CD4-positive, alpha-beta T cell treated with Interleukin-21 for 1 hour (primary cell): ENCODE results near the gene SLAMF1.

Experiments used
- DNase-seq: peaks from one replicate; pipeline ENCODE4 v3.0.0-alpha.2; 2020

SLAMF1 gene

GRCh38 chr1:160638540-160638857, 8.3 kb downstream of the SLAMF1 start:
- no peak for DNase-seq

- DNase-seq, result peak; percentile 84
These were observed 8.9 kb downstream of the SLAMF1 start for GRCh38 chr1:160637821-160638539.

- no peak for DNase-seq
These were observed 9.8 kb downstream of the SLAMF1 start for GRCh38 chr1:160637065-160637464.

- DNase-seq, result no peak
These were observed 10.3 kb downstream of the SLAMF1 start for GRCh38 chr1:160636547-160636946.

GRCh38 chr1:160636076-160636475, 10.8 kb downstream of the SLAMF1 start:
- DNase-seq, result no peak

GRCh38 chr1:160634543-160635491, 12.0 kb downstream of the SLAMF1 start:
- no peak for DNase-seq

- DNase-seq, result no peak
These were observed 13.4 kb downstream of the SLAMF1 start for GRCh38 chr1:160633330-160633903.

GRCh38 chr1:160631983-160632625, 14.7 kb downstream of the SLAMF1 start:
- DNase-seq, result no peak

- DNase-seq, result no peak
These were observed 16.1 kb downstream of the SLAMF1 start for GRCh38 chr1:160630523-160631451.

- DNase-seq, result peak; percentile 84
These were observed 17.3 kb downstream of the SLAMF1 start for GRCh38 chr1:160629286-160630210.

GRCh38 chr1:160628799-160629263, 18.0 kb downstream of the SLAMF1 start:
- DNase-seq, result peak; percentile 59

- DNase-seq, result peak; percentile 46
These were observed 19.1 kb downstream of the SLAMF1 start for GRCh38 chr1:160627677-160628289.

GRCh38 chr1:160626509-160627342, 20.1 kb downstream of the SLAMF1 start:
- DNase-seq, result no peak

- DNase-seq, result no peak
These were observed 20.9 kb downstream of the SLAMF1 start for GRCh38 chr1:160625725-160626498.

- DNase-seq, result no peak
These were observed 21.5 kb downstream of the SLAMF1 start for GRCh38 chr1:160625321-160625720.

GRCh38 chr1:160624464-160624863, 22.4 kb downstream of the SLAMF1 start:
- DNase-seq, result no peak

GRCh38 chr1:160623862-160624261, 23.0 kb downstream of the SLAMF1 start:
- DNase-seq, result no peak

GRCh38 chr1:160623227-160623633, 23.6 kb downstream of the SLAMF1 start:
- peak; percentile 66 for DNase-seq
